ENCODE data around the gene PRELP. TPM values are rescaled to one million over a fixed set of nuclear protein-coding genes. Genes with fewer than 3 reads are reported as not detected.

PRELP gene
- total and polyA plus RNA-seq, 9 of the 15 experiments (the other 6 are each of a cell fraction or from before 2014, with no cell fraction given): 0.04 TPM; not detected in 8

DNA sequence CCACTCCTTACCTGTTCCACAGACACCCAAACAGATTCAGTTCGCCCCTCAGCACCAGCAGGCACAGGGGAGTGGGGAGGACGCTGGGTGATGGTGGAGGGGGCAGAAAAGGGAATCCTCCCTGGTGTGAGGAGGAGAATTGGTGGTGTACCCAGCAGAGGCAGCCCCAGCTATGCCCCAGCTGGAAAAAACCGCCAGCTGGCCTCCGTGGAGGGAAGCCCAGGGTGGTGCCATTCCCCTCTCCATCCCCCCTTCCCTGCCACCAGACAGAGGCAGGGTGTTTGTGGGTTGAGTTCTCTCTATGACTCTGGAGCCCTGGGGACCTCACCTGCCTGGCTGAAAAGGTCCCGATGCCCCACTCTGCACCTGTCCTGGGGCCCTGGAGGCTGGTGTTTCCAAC is 46.2 kb downstream of the PRELP start:
- no peaks in the 10 kb centered on the region for H3K9me3 ChIP-seq (replicated peaks; ENCODE audit: control insufficient read depth, insufficient read depth, low read depth, low read length)
- ATAC-seq (no peak), FAIRE-seq (no peak), DNase-seq (ENCODE audit: extremely low read depth in 1 of 4, low spot score in 3 of 4) (no peak)
- H4K20me1 ChIP-seq (replicated peaks; ENCODE audit: control insufficient read depth, insufficient read depth, low read length): peaks cover 17% of the 10 kb centered on the region
- 0% methylated on average over 5 of the region's 5 CpGs for WGBS (ENCODE audit: insufficient coverage, low coverage, missing lambda C conversion rate)
- no peaks in the 10 kb centered on the region for H3K36me3 ChIP-seq (ENCODE audit: control insufficient read depth, insufficient read depth, low read length)
- ChIA-PET CTCF (ENCODE audit: low intra/inter-chr PET ratio) (no interaction called here), POLR2A (interaction anchor here (0.6 kb wide), 1 partner anchor 68 kb away, joined by 3 read pairs; no protein-coding TSS in a partner anchor)
- in situ Hi-C loops (cut with MboI): no loop called here
- no peak overlapping the region for H3K27ac ChIP-seq (ENCODE audit: extremely low read depth, low read depth, low read length)
- BruUV-seq (replicated peaks): no TSS peak
- H3K4me3 ChIP-seq: no peak overlapping the region
- no peaks in the 10 kb centered on the region; a peak in 1 of 5 replicates for H3K4me1 ChIP-seq (replicated peaks in 1 of 2; ENCODE audit: control insufficient read depth in 2 of 2, insufficient read depth in 2 of 2, low read length in 2 of 2)
- H2AFZ ChIP-seq (ENCODE audit: low read depth, low read length): no peak overlapping the region
- H3K9ac ChIP-seq (ENCODE audit: insufficient read depth in 1 of 2, low read depth in 2 of 2, low read length in 2 of 2): no peak overlapping the region
- intact Hi-C loops (cut with micrococcal nuclease): no loop called here
- no peaks in the 10 kb centered on the region for H3K79me2 ChIP-seq (ENCODE audit: control insufficient read depth, insufficient read depth, low read length)
- no peak overlapping the region for H3K4me2 ChIP-seq (ENCODE audit: insufficient read depth, low read length)
- H3K27me3 ChIP-seq (ENCODE audit: control insufficient read depth in 2 of 2, insufficient read depth in 2 of 2, low read length in 2 of 2): peaks cover 49 to 89% of the 10 kb centered on the region in 2 experiments
- no peaks in the 10 kb centered on the region for H3K9me1 ChIP-seq (ENCODE audit: control insufficient read depth, insufficient read depth, low read length)
- TF ChIP-seq, protein P1, sequence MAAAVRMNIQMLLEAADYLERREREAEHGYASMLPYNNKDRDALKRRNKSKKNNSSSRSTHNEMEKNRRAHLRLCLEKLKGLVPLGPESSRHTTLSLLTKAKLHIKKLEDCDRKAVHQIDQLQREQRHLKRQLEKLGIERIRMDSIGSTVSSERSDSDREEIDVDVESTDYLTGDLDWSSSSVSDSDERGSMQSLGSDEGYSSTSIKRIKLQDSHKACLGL (CRISPR knock-in tag; IDR thresholded peaks at IDR 0.05; ENCODE audit: borderline replicate concordance, poor library complexity, severe bottlenecking): no peak
- TF ChIP-seq HDAC6 (IDR thresholded peaks at IDR 0.05; ENCODE audit: low read depth, low read length) (no peak), CTBP1 (IDR thresholded peaks at IDR 0.05; ENCODE audit: borderline replicate concordance) (no peak), CBX8 (IDR thresholded peaks at IDR 0.05; ENCODE audit: borderline replicate concordance, extremely low read depth, low read depth, low read length, poor library complexity, severe bottlenecking) (no peak), SIX5 (IDR thresholded peaks at IDR 0.05; ENCODE audit: borderline replicate concordance in 1 of 2, insufficient read depth in 1 of 2, low read depth in 1 of 2, low read length in 2 of 2) (no peak), YY1 (IDR thresholded peaks at IDR 0.05; ENCODE audit: borderline replicate concordance in 1 of 3, control insufficient read depth in 1 of 3, extremely low read depth in 1 of 3, insufficient read depth in 3 of 3, insufficient read length in 1 of 3, insufficient replicate concordance in 2 of 3, low read depth in 1 of 3, low read length in 2 of 3) (no peak), FOS (IDR thresholded peaks at IDR 0.05; ENCODE audit: extremely low read depth, insufficient read length) (no peak), ZNF76 (CRISPR knock-in tag; IDR thresholded peaks at IDR 0.05; ENCODE audit: borderline replicate concordance) (no peak), DIDO1 (tag; IDR thresholded peaks at IDR 0.05; ENCODE audit: low read depth) (no peak), SLC30A9 (CRISPR knock-in tag; IDR thresholded peaks at IDR 0.05) (no peak), RBM14 (IDR thresholded peaks at IDR 0.05; ENCODE audit: borderline replicate concordance, insufficient read depth, low read depth, low read length) (no peak)
- TF ChIP-seq, protein P2, sequence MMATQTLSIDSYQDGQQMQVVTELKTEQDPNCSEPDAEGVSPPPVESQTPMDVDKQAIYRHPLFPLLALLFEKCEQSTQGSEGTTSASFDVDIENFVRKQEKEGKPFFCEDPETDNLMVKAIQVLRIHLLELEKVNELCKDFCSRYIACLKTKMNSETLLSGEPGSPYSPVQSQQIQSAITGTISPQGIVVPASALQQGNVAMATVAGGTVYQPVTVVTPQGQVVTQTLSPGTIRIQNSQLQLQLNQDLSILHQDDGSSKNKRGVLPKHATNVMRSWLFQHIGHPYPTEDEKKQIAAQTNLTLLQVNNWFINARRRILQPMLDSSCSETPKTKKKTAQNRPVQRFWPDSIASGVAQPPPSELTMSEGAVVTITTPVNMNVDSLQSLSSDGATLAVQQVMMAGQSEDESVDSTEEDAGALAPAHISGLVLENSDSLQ (IDR thresholded peaks at IDR 0.05): no peak
- TF ChIP-seq, protein P3, sequence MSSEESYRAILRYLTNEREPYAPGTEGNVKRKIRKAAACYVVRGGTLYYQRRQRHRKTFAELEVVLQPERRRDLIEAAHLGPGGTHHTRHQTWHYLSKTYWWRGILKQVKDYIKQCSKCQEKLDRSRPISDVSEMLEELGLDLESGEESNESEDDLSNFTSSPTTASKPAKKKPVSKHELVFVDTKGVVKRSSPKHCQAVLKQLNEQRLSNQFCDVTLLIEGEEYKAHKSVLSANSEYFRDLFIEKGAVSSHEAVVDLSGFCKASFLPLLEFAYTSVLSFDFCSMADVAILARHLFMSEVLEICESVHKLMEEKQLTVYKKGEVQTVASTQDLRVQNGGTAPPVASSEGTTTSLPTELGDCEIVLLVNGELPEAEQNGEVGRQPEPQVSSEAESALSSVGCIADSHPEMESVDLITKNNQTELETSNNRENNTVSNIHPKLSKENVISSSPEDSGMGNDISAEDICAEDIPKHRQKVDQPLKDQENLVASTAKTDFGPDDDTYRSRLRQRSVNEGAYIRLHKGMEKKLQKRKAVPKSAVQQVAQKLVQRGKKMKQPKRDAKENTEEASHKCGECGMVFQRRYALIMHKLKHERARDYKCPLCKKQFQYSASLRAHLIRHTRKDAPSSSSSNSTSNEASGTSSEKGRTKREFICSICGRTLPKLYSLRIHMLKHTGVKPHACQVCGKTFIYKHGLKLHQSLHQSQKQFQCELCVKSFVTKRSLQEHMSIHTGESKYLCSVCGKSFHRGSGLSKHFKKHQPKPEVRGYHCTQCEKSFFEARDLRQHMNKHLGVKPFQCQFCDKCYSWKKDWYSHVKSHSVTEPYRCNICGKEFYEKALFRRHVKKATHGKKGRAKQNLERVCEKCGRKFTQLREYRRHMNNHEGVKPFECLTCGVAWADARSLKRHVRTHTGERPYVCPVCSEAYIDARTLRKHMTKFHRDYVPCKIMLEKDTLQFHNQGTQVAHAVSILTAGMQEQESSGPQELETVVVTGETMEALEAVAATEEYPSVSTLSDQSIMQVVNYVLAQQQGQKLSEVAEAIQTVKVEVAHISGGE (CRISPR knock-in tag; IDR thresholded peaks at IDR 0.05): no peak
- TF ChIP-seq, protein P4, sequence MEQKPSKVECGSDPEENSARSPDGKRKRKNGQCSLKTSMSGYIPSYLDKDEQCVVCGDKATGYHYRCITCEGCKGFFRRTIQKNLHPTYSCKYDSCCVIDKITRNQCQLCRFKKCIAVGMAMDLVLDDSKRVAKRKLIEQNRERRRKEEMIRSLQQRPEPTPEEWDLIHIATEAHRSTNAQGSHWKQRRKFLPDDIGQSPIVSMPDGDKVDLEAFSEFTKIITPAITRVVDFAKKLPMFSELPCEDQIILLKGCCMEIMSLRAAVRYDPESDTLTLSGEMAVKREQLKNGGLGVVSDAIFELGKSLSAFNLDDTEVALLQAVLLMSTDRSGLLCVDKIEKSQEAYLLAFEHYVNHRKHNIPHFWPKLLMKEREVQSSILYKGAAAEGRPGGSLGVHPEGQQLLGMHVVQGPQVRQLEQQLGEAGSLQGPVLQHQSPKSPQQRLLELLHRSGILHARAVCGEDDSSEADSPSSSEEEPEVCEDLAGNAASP (IDR thresholded peaks at IDR 0.05): no peak
